ENCODE data around the gene PCNT.

The PCNT gene

GRCh38 chr21:46344219-46344915, 20.4 kb downstream of the PCNT start:
- DNase-seq: no peak

DNA sequence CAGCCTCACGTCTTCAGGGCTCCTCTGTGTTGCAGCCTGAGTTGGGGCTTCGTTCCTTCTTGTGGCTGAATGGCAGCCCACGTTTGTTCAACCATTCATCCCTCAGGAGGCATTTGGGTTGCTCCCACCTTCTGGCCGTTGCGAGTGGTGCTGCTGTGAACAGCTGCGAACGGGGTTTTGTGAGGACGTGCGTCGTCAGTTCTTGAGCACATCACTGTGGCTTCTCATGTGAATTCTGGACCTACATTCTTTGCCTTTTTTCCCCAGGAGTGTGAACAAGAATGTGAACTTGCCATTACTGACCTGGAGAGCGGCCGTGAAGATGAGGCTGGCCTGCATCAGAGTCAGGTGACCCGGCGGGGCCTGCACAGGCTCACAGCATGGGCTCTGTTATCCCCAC, 21.9 kb downstream of the PCNT start:
- no peak for DNase-seq

DNA sequence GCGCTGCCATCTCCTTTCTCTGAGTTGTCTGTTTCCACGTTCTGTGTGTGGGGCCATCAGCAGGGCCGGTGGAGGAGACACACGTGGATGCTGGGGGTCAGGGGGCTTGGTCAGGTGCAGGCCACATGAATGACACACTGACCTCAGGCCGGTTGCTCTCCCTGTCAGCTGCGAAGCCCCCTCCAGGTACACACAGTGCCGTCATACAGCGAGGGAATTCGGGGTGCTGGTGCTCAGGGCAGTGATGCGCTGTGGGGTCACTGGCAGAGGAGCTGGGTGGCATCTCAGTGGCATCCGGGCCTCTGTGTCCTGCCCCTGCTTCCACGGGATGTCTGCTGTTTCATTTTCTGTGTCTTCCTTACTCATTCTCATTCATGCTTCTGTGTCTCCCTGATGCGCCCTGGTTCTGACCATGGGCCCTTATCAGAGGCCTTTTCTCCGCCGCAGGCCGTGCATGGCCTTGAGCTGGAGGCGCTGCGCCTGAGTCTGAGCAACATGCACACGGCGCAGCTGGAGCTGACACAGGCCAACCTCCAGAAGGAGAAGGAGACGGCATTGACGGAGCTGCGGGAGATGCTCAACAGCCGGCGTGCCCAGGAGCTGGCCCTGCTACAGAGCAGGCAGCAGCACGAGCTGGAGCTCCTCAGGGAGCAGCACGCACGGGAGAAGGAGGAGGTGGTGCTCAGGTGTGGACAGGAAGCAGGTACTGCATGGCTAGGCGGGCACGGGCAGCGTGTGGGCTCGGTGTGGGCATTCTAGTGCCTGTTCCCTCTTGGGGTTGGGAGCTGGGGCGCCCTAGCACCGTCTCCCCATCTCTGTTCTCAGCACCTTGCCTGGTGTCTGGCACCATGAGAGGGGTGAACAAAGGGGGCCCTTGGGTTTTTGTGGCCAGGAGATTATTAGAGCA, 22.6 kb downstream of the PCNT start:
- DNase-seq: no peak

GRCh38 chr21:46347203-46347550, 23.2 kb downstream of the PCNT start:
- DNase-seq: no peak

- no peak for DNase-seq
These were observed 23.9 kb downstream of the PCNT start for GRCh38 chr21:46347791-46348381.

- DNase-seq: no peak
These were observed 25.3 kb downstream of the PCNT start for GRCh38 chr21:46349134-46349760.

DNA sequence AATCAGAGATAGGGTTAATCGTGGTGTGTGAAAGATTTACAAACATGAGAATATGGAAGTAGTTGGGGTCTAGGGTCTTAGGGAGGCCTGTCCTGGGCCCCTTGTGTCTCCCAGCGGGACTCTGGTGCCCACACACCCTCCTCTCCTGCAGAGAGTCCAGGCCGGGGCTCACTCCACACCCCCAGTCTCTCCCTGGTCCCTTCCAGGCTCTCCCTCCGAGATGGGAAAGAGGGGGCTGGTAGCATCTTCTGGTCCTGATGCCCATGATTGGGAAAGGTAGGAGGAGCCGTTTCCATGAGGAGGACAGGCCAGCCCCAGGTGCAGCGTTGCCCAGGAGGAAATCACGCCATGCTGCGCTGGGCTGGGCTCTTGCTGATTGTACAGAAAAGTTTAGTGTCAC, 26.6 kb downstream of the PCNT start:
- DNase-seq: no peak

DNA sequence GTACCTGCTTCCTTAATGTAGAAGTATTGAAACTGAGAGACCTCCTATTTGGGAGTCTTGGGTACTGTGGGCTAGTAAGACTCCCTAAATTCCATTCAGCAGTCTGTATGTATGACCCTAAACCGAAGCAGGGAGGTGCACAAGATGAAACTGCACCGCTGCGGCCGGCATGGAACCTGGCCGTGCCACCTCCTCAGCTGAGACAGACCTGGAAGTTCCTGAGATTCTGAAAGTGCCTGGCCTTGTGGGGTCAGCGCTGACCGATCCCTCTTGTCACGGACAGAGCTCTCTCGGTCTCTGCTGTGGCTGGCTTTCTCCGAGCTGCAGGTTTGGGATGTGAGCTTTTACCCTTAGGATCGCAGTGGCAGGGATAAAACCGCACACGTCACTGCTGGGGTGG, 27.0 kb downstream of the PCNT start:
- no peak for DNase-seq

DNA sequence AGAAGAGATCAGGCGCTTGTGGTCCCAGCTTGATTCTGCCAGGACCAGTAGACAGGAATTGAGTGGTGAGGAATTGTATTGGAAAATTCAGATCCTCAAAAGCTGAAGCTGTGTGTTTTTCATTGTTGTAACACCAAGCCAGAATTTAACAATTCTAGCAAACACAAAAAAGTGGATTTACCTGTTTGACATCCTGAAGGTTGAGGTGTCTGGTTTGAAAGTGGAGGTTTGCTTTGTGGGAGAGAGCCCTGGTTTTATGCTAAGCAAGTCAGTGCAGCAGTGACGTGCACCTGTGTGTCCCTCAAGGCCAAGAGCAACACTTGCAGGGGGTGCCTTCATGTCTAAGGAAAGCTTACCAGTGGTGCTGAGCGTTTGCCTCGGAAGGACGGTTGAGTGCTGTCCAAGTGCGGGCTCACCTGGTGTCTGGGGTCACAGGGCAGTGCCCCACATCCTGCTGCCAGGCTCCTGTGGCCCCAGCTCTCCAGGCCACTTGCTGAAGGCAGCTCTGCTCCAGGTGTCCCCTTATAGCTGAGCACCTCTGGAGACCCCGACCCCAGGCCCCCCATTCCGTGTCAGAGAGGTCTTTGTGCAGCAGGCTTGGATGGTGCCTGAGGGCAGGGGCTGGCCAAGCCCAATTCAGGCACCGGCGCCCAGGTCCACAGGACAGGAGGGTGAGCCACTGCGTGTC, 27.7 kb downstream of the PCNT start:
- DNase-seq: no peak

DNA sequence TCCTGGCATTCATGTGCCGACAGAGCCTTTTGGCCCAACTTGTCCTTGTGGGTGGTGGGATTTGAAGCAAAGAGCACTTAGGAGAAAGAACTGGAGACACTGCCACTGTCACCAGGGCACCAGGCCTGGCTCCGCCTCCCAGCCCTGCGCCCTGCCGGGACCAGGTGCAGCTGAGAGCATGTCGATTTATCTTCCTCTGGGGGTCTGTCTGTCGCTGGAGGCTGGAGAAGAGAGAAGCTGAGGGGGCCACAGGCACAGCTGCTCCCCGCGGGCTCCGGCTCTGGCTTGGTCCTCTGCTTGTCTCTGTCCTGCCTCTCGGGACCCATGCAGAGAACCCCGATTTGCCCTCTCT, 28.2 kb downstream of the PCNT start:
- DNase-seq: no peak

DNA sequence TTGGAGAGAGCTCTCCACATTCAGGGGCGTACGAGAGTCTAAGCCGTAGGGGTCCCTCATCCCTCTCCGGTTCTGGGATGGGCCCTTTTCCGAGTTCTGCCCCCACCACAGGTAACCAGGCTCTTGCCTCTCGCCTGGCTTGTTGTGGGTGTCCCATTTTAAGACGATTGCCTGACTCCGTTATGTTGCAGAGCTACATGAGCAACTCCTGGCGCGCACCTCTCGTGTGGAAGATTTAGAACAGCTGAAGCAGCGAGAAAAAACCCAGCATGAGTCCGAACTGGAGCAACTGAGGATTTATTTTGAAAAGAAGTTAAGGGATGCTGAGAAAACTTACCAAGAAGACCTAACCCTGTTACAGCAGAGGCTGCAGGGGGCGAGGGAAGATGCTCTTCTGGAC, 29.0 kb downstream of the PCNT start:
- no peak for DNase-seq

DNA sequence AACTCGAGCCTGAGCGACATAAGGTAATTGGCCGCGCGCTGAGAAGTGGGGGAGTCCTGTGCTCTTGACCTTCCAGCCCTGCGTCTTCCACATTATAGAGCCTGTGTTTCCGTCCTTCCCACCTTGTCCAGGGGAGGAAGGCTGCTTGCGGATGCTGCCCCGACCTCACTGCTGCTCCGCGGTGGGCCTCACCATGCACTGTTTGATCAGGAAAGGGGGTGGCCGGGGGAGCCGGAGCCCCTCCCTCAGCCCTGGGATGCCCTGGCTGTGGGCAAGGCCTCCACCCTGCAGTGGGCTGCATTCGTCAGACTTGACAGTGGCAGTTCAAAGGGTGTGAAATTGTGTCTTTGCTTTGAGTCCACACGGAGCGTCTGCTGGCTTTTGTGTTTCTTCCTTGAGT, 30.1 kb downstream of the PCNT start:
- DNase-seq: no peak

GRCh38 chr21:46354518-46354917, 30.6 kb downstream of the PCNT start:
- DNase-seq: no peak

DNA sequence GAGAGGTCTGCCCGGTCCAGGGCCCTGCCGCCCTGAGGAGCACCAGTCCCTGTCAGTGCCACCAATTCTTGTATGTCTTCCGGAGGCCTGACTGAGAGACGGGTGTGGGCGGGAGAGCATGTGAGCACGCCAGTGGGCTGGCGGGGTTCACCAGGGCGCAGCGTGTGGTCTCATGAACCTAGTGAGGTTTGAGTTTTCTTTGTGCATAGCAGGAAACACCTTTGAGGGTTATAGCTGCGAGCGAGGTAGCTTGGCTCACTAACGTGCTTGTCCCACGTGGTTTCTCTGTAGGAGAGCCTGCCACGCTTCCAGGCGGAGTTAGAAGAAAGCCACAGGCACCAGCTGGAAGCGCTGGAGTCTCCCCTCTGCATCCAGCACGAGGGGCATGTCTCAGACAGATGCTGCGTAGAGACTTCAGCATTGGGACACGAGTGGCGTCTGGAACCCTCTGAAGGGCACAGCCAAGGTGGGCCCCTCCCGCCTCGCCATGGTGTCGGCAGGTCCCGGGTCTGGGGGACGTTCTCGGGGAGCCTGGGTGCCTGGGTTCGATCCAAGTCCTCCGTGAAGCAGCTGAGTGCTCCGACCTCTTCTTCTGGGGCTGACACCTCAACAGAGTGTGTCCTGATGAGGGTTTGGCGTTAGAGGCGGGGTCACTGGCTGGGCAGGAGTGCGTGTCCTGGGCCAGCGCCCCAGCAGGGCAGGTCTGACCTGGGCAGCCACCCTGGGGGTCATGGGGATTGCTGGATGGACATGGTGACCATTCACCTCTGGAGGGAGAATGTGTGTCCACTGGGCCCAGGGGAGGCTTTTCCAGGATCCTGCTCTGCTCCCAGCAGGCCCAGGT, 31.4 kb downstream of the PCNT start:
- DNase-seq: no peak

GRCh38 chr21:46356005-46356338, 32.0 kb downstream of the PCNT start:
- no peak for DNase-seq

DNA sequence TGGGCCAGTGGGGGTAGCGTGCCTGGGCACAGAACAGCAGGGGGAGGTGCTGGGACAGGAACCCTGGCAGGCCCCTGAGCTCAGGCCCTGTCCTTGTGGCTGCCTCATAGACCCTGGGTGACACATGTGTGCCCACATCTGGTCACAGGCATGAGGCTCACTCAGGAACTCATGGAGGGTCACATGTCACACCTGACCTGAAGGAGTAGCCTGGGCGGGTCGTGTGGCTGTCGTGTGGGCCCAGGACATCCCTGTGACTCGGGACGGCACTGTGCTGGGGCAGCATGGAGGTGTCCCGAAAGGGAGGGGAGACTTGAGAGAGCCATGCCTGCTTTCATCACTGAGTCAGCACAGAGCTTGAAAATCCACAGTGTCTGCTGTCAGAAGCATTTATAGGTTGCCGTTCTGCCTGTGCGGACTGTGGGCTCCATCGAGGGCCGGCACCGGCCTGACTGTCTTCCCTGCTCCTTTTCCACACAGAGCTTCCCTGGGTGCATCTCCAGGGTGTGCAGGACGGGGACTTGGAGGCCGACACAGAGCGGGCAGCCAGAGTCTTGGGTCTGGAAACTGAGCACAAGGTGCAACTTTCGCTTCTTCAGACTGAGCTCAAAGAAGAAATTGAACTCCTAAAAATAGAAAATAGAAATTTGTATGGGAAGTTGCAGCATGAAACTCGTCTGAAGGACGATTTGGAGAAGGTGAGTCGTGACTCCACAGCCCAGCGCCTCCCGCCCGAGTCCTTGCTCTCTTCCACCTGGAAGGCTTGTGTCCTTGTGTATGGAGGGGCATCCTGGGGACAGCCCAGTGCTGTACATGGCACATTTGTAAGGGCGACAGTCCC, 32.8 kb downstream of the PCNT start:
- DNase-seq: no peak

DNA sequence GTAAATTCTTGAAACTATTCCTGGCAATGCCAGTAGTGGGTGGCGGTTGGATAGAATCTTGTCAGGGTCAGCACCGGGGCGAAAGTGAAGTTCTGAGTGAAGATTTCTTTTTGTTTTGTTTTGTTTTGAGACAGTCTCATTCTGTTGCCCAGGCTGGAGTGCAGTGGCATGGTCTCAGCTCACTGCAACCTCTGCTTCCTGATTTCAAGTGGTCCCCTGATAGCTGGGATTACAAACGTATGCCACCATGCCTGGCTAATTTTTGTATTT, 33.3 kb downstream of the PCNT start:
- no peak for DNase-seq

DNA sequence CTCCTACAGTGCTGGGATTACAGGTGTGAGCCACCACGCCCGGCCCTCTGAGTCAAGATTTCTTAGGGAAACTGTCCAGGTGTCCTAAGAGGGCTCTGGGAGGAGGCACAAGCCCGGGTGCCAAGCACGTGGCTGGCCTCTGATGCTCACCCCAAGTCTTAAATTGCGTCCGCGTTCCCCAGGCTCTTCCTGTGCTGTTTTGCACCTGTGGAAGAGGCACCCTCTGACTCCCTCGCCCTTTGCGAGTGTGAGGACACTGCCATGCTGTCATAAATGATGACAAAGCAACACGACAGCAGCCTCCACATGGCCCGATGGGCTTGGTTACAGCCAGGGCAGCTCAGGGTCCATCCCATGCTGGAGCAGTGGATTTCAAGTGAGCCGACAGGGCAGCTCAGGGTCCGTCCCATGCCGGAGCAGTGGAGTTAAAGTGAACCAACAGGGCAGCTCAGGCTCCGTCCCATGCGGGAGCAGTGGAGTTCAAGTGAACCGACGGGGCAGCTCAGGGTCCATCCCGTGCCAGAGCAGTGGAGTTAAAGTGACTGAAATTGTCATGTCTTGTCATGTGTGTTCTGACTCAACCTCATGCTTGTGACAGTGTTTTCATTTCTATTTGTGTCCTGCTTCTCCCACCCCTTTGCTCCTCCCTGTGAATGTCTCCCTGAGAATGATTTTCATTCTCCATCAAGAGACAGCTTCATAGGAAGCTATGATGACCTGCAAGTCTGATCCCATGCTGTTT, 33.9 kb downstream of the PCNT start:
- DNase-seq: no peak

- DNase-seq: no peak
These were observed 37.2 kb downstream of the PCNT start for GRCh38 chr21:46361176-46361575.

DNA sequence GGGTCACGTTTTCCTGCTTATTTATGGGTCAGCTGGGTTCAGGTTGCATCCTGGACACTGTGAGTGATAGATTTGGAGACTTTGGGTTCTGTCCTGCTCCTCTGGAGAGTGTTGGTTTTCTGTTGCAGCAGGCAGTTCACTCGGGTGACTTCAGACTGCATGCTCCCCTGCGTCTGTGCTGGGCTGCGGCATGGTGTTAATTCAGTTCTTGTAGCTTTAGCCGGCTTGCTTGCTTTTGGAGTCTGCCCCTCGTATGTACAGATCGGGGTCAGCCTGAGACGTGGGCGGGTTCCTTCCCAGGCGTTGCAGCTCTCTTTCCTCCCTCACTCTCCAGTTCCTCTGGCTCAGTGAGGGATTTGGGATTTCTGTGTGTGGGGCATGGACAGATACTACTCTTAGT, 38.0 kb downstream of the PCNT start:
- no peak for DNase-seq

DNA sequence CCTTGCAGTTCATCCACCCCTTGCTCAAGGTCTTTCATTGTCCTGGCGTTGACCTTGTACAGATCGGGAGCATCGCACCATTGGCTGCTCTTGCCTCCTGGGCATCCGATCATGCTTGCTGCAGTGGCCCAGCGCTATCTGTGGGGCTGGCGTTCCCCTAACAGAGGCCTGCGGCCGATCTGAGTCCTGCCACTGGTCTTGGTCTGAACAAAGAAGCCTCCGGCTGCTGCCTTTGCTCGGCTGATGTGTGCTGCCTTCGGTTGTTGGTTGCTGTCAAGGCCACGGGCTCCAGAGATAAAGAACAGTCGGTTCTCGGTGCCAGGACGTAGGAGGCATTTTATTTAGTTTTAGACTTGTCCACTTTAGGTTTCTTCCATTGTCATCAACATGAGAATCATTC, 39.0 kb downstream of the PCNT start:
- DNase-seq: no peak

All from islet precursor cell (in vitro differentiated cells).